CD4-positive, alpha-beta T cell treated with Interferon alpha-2 for 1 hour (primary cell): ENCODE measurements around the gene LRMDA.

Experiments
- DNase-seq, 2 donors: peaks; one replicate each; pipeline ENCODE4 v3.0.0-alpha.2; 2020 to 2022

LRMDA gene

GRCh38 chr10:75801121-75801520 is 369.7 kb downstream of the LRMDA start:
- DNase-seq, result no peak

GRCh38 chr10:75801661-75802060 is 370.2 kb downstream of the LRMDA start:
- no peak for DNase-seq

- DNase-seq, result no peak
Observed at GRCh38 chr10:75803121-75803520, 371.7 kb downstream of the LRMDA start.

GRCh38 chr10:75803816-75804552 is 372.6 kb downstream of the LRMDA start:
- DNase-seq, result no peak

GRCh38 chr10:75806186-75806585 is 374.8 kb downstream of the LRMDA start:
- no peak for DNase-seq

GRCh38 chr10:75807456-75807855 is 376.0 kb downstream of the LRMDA start:
- DNase-seq, result no peak

GRCh38 chr10:75809003-75809402 is 377.6 kb downstream of the LRMDA start:
- DNase-seq, result no peak

- DNase-seq, result no peak
Observed at GRCh38 chr10:75814014-75814413, 382.6 kb downstream of the LRMDA start.

- DNase-seq, result no peak
Observed at GRCh38 chr10:75815066-75815465, 383.6 kb downstream of the LRMDA start.

- no peak for DNase-seq
Observed at GRCh38 chr10:75817198-75817597, 385.8 kb downstream of the LRMDA start.

GRCh38 chr10:75818552-75818951 is 387.1 kb downstream of the LRMDA start:
- DNase-seq, result no peak

- DNase-seq, result no peak
Observed at GRCh38 chr10:75825235-75825634, 393.8 kb downstream of the LRMDA start.

- DNase-seq, result no peak
Observed at GRCh38 chr10:75825661-75826060, 394.2 kb downstream of the LRMDA start.

- no peak for DNase-seq
Observed at GRCh38 chr10:75826846-75827245, 395.4 kb downstream of the LRMDA start.

GRCh38 chr10:75827587-75828021 is 396.2 kb downstream of the LRMDA start:
- no peak for DNase-seq

- no peak for DNase-seq
Observed at GRCh38 chr10:75828413-75828812, 397.0 kb downstream of the LRMDA start.

- DNase-seq, result no peak
Observed at GRCh38 chr10:75836064-75836463, 404.6 kb downstream of the LRMDA start.

GRCh38 chr10:75838486-75838885 is 407.1 kb downstream of the LRMDA start:
- no peak for DNase-seq

GRCh38 chr10:75839020-75839419 is 407.6 kb downstream of the LRMDA start:
- DNase-seq, result no peak

GRCh38 chr10:75841266-75841665 is 409.8 kb downstream of the LRMDA start:
- DNase-seq, result no peak

GRCh38 chr10:75845176-75845947 is 413.9 kb downstream of the LRMDA start:
- DNase-seq, result no peak

- DNase-seq, result no peak
Observed at GRCh38 chr10:75847477-75847876, 416.1 kb downstream of the LRMDA start.

- no peak for DNase-seq
Observed at GRCh38 chr10:75851580-75852345, 420.3 kb downstream of the LRMDA start.
